NCI-H146 treated with DMSO at 0.1 percent for 48 hours (cell line): ENCODE data around the gene C16orf90.
A peak's percentile ranks its signal among the peaks of the same experiment; 100 is the strongest.

Experiments
- DNase-seq: peaks from one replicate; lab custom pipeline; 2025; ENCODE audit not compliant: unreplicated experiment; lab: John Stamatoyannopoulos, UW

The C16orf90 gene

GRCh38 chr16:3467921-3468320 is 27.4 kb downstream of the C16orf90 start:
- no peak for DNase-seq

DNA sequence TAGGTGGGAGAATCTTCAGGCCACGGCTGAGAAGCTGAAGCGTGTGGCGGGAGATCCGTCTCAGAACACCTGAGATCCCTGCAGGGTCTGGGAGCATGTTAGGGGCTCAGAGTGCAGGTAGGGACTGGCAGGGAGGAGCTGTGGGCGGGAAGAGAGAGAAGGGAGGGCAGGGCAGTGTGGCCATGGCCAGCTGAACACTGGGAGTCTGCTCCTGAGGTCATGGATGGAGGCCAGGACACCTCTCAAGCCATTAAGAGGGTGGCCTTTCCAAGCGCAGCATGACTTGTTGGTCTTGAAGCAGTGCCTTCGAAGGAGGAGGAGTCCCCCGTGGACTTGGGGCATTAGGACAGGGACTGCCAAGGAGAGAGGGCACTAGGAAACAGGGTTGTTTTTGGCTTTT is 28.1 kb downstream of the C16orf90 start:
- DNase-seq: no peak

DNA sequence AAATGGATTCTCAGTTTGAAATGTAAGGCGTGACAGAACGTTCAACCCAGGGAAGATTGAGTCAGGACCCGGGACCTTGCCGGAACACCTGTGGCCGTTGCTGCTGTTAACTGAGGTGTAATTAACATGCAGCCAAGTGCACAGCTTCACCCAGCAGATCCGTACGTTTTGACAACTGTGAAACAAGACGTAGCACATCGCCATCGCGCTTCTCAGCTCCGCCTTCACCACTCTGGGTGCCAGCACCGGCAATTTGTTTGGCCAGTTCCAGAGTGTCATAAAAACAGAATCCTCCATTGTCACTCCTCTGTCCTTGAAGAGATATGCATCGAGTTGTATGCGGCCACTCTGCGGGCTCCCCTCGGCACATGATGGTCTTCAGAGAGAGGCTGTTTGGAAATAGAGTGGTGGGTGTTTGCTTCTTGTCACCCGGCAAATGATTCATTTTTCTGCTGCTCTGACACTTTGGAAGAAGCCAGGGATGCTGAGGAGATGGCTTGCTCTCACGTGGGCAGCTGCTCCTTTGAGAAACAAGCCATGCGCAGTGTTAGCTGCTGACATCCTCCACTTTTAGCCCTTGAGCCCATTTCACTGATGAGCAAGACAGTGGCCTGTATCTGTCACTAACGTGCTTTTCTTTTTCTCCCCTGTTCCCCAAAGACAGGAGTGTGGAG is 29.2 kb downstream of the C16orf90 start:
- no peak for DNase-seq

DNA sequence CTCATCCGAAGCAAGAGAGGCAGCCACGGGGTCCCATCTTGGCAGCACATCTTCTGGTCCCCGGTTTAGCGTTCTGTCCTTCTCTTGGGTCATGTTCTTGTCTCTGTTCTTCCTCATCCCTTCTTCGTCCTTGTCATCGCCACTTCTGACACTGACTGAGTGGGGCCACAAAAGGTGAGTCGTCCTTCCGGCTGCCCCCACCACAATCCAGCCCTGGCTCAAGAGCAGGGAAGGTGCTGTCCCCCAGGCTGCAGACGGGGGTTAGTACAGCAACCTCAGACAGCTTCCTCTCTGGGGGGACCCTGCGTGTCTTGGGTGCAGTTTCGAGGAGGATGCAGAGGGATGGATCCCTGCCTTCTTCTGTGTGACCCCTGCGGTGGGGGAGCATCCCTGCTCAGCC is 30.0 kb downstream of the C16orf90 start:
- DNase-seq: no peak

DNA sequence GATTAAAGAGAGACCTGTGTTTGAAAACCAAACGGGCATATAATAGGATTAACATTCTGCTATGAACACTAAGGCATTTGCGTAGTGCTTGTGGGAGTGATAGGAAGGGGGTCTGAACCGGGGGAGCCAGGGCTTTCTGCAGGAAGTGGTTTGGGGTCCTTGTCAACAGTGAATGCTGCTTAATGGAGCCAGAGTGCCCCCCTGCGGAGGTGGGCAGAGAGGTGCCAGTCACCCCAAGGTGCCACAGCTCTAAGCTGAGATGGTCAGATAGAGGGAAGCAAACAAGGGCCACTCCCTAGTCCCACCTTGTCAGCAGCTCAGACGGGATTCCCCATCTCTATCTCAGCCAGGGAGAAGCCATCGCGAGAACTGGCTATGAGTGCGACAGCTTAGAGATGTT is 34.1 kb downstream of the C16orf90 start:
- no peak for DNase-seq

GRCh38 chr16:3460585-3460984 is 34.7 kb downstream of the C16orf90 start:
- no peak for DNase-seq

DNA sequence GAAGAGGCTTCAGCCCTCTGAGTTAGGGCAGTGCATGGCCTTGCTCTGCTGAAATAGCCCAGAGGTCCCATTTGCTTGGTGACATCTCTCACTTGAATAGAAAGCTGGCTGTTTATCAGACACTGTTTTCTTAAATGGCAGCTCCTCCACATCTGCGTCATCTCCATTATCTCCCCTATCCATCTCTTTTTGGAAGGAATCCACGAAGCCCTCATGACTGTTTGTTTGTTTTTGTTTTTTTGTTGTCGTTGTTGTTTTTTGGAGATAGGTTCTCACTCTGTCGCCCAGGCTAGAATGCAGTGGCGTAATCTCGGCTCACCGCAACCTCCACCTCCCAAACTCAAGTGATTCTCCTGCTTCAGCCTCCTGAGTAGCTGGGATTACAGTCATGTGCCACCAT is 35.2 kb downstream of the C16orf90 start:
- DNase-seq: no peak

GRCh38 chr16:3459401-3460090 is 35.7 kb downstream of the C16orf90 start:
- no peak for DNase-seq

DNA sequence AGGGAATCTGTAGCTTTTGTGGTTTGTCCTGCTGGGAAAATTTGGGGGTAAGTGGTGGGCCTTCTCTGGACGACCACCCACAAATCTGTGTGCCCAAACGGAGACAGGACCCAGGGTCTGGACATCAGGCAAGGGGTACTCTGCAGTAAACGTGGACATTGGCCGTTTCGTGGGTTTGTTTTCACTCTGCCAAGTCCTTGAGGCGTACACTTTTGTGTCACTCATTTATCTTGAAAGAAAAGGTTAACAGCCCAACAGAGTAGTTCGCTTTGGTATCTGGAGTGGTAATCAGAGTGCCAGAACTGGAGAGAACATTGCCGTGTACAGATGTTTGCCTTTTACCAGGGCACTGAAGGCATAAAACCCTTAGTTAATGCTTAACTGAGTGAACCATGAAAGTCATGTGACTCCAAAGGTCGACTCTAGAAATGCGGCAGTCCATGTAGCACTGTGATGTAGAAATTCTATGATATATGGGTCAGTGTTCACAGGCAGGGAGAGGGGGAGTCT is 36.4 kb downstream of the C16orf90 start:
- DNase-seq: no peak

GRCh38 chr16:3458278-3458851 is 36.9 kb downstream of the C16orf90 start:
- DNase-seq: no peak

GRCh38 chr16:3457434-3458252 is 37.6 kb downstream of the C16orf90 start:
- peak; percentile 79 for DNase-seq

DNA sequence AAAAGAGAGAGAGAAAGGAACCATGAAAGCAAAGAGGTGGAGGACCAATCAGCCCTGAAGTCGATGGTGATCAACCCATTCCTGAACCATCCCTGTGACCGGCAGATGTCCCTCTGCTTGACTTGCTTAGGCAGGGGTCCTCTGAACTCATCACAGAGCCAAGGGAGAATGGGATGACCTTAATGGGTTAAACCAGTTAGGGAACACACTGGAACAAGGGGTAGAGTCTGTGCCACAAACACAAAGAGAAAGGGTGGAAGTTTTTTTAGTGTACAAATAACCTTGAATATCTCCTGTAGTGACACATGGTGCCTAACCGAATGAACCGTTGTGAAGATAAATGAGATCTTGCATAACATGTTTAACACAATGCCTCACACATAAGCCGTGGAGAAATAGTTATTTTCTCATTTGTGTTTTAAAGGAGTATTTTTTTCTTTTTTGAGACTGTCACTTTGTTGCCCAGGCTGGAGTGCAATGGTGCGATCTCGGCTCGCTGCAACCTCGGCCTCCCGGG is 40.6 kb downstream of the C16orf90 start:
- DNase-seq: no peak

DNA sequence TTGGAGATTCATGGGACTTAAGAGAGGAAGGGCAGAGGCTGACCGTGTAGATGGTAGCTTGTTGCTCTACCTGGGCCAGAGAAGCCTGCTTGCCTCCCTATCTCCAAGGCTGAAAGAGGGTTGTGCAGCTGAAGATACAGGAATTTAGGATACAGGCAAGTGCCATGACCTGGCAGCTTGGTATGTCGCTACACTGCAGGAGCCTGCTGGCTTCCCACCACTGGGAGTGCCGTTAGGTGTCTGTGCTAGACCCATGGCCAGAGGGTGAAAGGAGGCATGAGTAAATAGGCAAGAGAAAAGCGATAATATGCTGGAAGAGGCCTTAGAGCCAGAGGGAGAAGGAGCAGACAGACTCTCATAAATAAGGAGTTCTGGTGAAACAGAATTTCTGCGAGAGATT is 41.2 kb downstream of the C16orf90 start:
- DNase-seq: no peak

GRCh38 chr16:3444032-3444388 is 51.3 kb downstream of the C16orf90 start:
- DNase-seq: no peak
